Activated CD8-positive, alpha-beta memory T cell treated with anti-CD3 and anti-CD28 coated beads, Interleukin-2, amount 50 U/mL, for 4 hours (primary cell): ENCODE results near the gene MAPK4.
"Not testable (repeated sequence)": the region's sequence is repeated elsewhere in the genome, so short reads cannot be mapped to it uniquely, and the experiment has no call there.

Experiments used
- DNase-seq: peaks from one replicate; pipeline ENCODE4 v3.0.0-alpha.2; 2020

MAPK4 gene

GRCh38 chr18:50687491-50687890 lies 127.6 kb downstream of the MAPK4 start:
- no peak for DNase-seq

- DNase-seq, result no peak
These were observed 129.7 kb downstream of the MAPK4 start for GRCh38 chr18:50689578-50689977.

- DNase-seq, result no peak
These were observed 134.3 kb downstream of the MAPK4 start for GRCh38 chr18:50694147-50694546.

- DNase-seq, result no peak
These were observed 135.7 kb downstream of the MAPK4 start for GRCh38 chr18:50695431-50696176.

GRCh38 chr18:50696436-50696835 lies 136.5 kb downstream of the MAPK4 start:
- no peak for DNase-seq

- no peak for DNase-seq
These were observed 137.0 kb downstream of the MAPK4 start for GRCh38 chr18:50696929-50697328.

GRCh38 chr18:50697509-50697908 lies 137.6 kb downstream of the MAPK4 start:
- DNase-seq, result no peak

GRCh38 chr18:50700245-50701165 lies 140.6 kb downstream of the MAPK4 start:
- no peak for DNase-seq

- DNase-seq, result no peak
These were observed 144.6 kb downstream of the MAPK4 start for GRCh38 chr18:50704357-50704940.

GRCh38 chr18:50706199-50706598 lies 146.3 kb downstream of the MAPK4 start:
- no peak for DNase-seq

- DNase-seq, result no peak
These were observed 146.8 kb downstream of the MAPK4 start for GRCh38 chr18:50706651-50707050.

- DNase-seq, result not testable (repeated sequence)
These were observed 147.4 kb downstream of the MAPK4 start for GRCh38 chr18:50707297-50707696.

GRCh38 chr18:50707855-50708469 lies 148.1 kb downstream of the MAPK4 start:
- DNase-seq, result no peak

GRCh38 chr18:50709193-50709592 lies 149.3 kb downstream of the MAPK4 start:
- no peak for DNase-seq

GRCh38 chr18:50711386-50711785 lies 151.5 kb downstream of the MAPK4 start:
- DNase-seq, result no peak

- DNase-seq, result no peak
These were observed 156.0 kb downstream of the MAPK4 start for GRCh38 chr18:50715919-50716318.

- DNase-seq, result no peak
These were observed 157.0 kb downstream of the MAPK4 start for GRCh38 chr18:50716902-50717301.

GRCh38 chr18:50717563-50717962 lies 157.7 kb downstream of the MAPK4 start:
- DNase-seq, result no peak

GRCh38 chr18:50719471-50720324 lies 159.8 kb downstream of the MAPK4 start:
- no peak for DNase-seq

GRCh38 chr18:50720325-50720674 lies 160.4 kb downstream of the MAPK4 start:
- no peak for DNase-seq

- no peak for DNase-seq
These were observed 161.1 kb downstream of the MAPK4 start for GRCh38 chr18:50721006-50721405.

GRCh38 chr18:50721451-50722120 lies 161.7 kb downstream of the MAPK4 start:
- DNase-seq, result no peak
